Fibroblast of lung (primary cell): Measurements from ENCODE around the gene VWA8. TPM values are rescaled to one million over a fixed set of nuclear protein-coding genes. Genes with fewer than 3 reads are reported as not detected.

Experiments used
- DNase-seq, 2 donors: peaks; one replicate each; pipeline versions ENCODE4 v3.0.0 to v3.0.0-alpha.2; 2010; ENCODE audit warnings: low read depth in 2 of 2
- H2AFZ ChIP-seq: 2 replicates; pipeline ENCODE4 v1.5.1; 2012; ENCODE audit warnings: low read length, control low read depth, inconsistent platforms
- H3K27ac ChIP-seq: 2 replicates; pipeline ENCODE4 v1.5.1; 2011; ENCODE audit warnings: low read length, control low read depth; ENCODE audit not compliant: insufficient read depth
- H3K27me3 ChIP-seq: 2 replicates; pipeline ENCODE4 v1.5.1; 2011; ENCODE audit warnings: mild to moderate bottlenecking, low read length; ENCODE audit not compliant: control insufficient read depth, insufficient read depth
- H3K36me3 ChIP-seq: 2 replicates; pipeline ENCODE4 v1.5.1; 2011; ENCODE audit warnings: low read length; ENCODE audit not compliant: control insufficient read depth, insufficient read depth
- H3K4me1 ChIP-seq: 2 replicates; pipeline ENCODE4 v1.5.1; 2011; ENCODE audit warnings: low read length; ENCODE audit not compliant: control insufficient read depth, insufficient read depth; ENCODE audit errors: extremely low read depth
- H3K4me2 ChIP-seq: 2 replicates; pipeline ENCODE4 v1.5.1; 2011; ENCODE audit warnings: low read length, control low read depth; ENCODE audit not compliant: insufficient read depth; ENCODE audit errors: extremely low read depth
- H3K4me3 ChIP-seq, 4 experiments: fragments of 200-600 bp in 1 of 4; sonication (generic) in 1 of 4; replicated peaks in 1 of 4; 2 replicates each; pipeline ENCODE4 v1.5.1; 2011 to 2016; ENCODE audit warnings: low read length in 4 of 4, low read depth in 3 of 4, mild to moderate bottlenecking in 3 of 4, control low read depth in 2 of 4, inconsistent platforms in 1 of 4, mixed read lengths in 1 of 4; ENCODE audit not compliant: insufficient read depth in 1 of 4; ENCODE audit errors: control extremely low read depth in 1 of 4
- H3K79me2 ChIP-seq: 2 replicates; pipeline ENCODE4 v1.5.1; 2012; ENCODE audit warnings: mild to moderate bottlenecking, low read length, inconsistent platforms; ENCODE audit not compliant: control insufficient read depth, insufficient read depth
- H3K9ac ChIP-seq: 2 replicates; pipeline ENCODE4 v1.5.1; 2011; ENCODE audit warnings: mild to moderate bottlenecking, low read length, control low read depth; ENCODE audit not compliant: insufficient read depth
- H3K9me3 ChIP-seq: 2 replicates; pipeline ENCODE4 v1.5.1; 2012; ENCODE audit warnings: low read depth, low read length; ENCODE audit not compliant: control insufficient read depth, insufficient read depth
- H4K20me1 ChIP-seq: 2 replicates; pipeline ENCODE4 v1.5.1; 2011; ENCODE audit warnings: low read length; ENCODE audit not compliant: control insufficient read depth, insufficient read depth; ENCODE audit errors: extremely low read depth
- EZH2 ChIP-seq: IDR thresholded peaks from 2 replicates; pipeline ENCODE4 v1.5.1; 2012; ENCODE audit warnings: low read length, control low read depth, mild to moderate bottlenecking; ENCODE audit errors: missing control alignments
- polyA plus RNA-seq, 2 donors: library from polyadenylated mRNA; depleted of rRNA in 1 of 2; stranded (reverse) in 1 of 2; unstranded in 1 of 2; fragments of >200 nt; gene quantifications; 2 replicates each; pipeline ENCODE4 v1.2.1, GENCODE V29; 2011 to 2012; ENCODE audit warnings: missing spikeins in 1 of 2
- total RNA-seq: library from RNA; depleted of rRNA; stranded (reverse); fragments of >200 nt; gene quantifications from 2 replicates; pipeline ENCODE4 v1.2.1, GENCODE V29; 2014
- TF ChIP-seq, protein P1 (sequence below), 2 donors: IDR thresholded peaks in 1 of 2; conservative IDR thresholded peaks in 1 of 2; 1 replicate in 1 of 2; 2 replicates in 1 of 2; pipeline ENCODE4 v1.5.1; 2011 to 2012; ENCODE audit warnings: low read length in 2 of 2, control low read depth in 1 of 2, inconsistent platforms in 1 of 2, low read depth in 1 of 2, mild to moderate bottlenecking in 1 of 2

Gene VWA8
- total and polyA plus RNA-seq, 2 donors (not counting 1 experiment from before 2014, with no cell fraction given), result 12.6 to 29.9 TPM

DNA sequence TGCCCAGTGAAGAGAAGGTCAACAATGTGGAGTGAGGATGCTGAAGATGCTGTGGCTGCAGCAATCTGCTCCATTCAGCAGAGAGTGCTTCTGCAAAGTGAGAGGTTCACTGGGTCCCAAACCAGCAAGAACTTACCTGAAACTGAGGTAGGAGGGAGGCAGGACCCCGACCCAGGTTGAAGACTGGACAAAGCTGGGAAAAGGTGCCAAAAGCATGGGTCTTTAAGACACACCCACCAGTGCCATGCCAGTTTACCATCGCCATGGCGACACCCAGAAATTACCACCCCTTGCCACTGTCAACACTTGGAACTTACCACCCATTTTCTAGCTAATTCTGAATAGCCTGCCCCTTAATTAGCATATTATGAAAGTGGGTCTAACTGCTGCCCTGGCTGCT is 432.9 kb downstream of the VWA8 start:
- Histone ChIP-seq H4K20me1 (no peaks in the 10 kb centered on the region), H3K79me2 (no peaks in the 10 kb centered on the region), H3K4me3 (no peak overlapping the region), H3K36me3 (no peaks in the 10 kb centered on the region), H3K27me3 (no peaks in the 10 kb centered on the region), H3K4me1 (no peaks in the 10 kb centered on the region), H3K9me3 (no peaks in the 10 kb centered on the region), H3K27ac (no peak overlapping the region), H2AFZ (no peak overlapping the region), H3K4me2 (no peak overlapping the region), H3K9ac (no peak overlapping the region)
- TF ChIP-seq, protein P1, sequence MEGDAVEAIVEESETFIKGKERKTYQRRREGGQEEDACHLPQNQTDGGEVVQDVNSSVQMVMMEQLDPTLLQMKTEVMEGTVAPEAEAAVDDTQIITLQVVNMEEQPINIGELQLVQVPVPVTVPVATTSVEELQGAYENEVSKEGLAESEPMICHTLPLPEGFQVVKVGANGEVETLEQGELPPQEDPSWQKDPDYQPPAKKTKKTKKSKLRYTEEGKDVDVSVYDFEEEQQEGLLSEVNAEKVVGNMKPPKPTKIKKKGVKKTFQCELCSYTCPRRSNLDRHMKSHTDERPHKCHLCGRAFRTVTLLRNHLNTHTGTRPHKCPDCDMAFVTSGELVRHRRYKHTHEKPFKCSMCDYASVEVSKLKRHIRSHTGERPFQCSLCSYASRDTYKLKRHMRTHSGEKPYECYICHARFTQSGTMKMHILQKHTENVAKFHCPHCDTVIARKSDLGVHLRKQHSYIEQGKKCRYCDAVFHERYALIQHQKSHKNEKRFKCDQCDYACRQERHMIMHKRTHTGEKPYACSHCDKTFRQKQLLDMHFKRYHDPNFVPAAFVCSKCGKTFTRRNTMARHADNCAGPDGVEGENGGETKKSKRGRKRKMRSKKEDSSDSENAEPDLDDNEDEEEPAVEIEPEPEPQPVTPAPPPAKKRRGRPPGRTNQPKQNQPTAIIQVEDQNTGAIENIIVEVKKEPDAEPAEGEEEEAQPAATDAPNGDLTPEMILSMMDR (conservative IDR thresholded peaks at IDR 0.05 in 1 of 2, IDR thresholded peaks at IDR 0.05 in 1 of 2; ENCODE audit: low read depth in 1 of 2, low read length in 2 of 2), result no peak
- TF ChIP-seq EZH2, result no peak
- DNase-seq, result no peak

DNA sequence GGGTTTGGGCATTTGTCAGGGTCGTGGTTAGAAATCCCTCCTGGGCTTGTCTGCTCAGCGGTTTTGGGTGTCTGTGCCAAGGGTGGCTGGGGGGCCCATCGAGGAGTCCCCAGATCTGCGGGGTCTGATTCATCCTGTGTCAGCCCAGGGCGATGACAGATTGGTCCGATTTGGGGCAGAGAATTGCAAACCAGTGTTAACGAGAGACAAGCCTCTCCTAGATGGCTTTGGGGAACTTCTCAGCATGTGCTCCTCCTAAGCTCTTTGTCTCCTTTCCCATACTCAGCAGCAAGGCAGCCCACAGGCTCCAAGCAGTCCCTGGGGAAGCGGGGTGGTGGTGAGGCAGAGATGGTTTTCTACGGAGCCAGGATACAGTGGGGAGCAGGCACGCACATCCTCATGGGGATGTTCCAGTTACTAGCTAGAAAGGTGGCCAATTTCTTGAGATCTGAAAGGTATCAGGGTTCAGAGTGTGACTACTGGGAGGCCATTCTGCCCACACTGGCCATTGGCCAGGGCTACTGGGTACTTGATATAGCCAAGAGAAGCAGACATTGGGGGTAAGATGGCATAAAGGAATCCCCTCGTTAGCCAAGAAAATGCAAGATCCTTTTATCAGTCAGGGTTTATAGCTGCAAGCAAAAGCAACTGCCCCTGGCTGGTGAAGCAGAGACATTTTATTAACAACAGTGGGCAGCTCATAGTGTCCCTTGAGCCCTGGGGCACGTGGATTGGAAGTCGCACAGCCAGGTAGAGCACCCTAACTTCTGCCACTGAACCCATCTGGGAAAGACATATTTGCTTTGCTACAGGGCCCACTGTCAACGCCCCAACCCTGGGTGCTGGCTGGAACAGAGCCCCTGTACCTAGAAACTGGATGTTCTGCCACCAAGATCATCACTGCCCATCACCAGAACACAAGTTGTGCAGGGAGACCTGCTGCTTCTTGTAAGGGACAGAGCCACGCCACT is 440.0 kb downstream of the VWA8 start:
- H2AFZ ChIP-seq, result no peak overlapping the region
- no peak overlapping the region for H3K4me2 ChIP-seq
- H3K9ac ChIP-seq, result no peak overlapping the region
- no peaks in the 10 kb centered on the region for H3K79me2 ChIP-seq
- no peaks in the 10 kb centered on the region for H3K27me3 ChIP-seq
- no peaks in the 10 kb centered on the region for H4K20me1 ChIP-seq
- H3K9me3 ChIP-seq, result no peaks in the 10 kb centered on the region
- H3K4me1 ChIP-seq, result no peaks in the 10 kb centered on the region
- TF ChIP-seq, protein P1 (conservative IDR thresholded peaks at IDR 0.05 in 1 of 2, IDR thresholded peaks at IDR 0.05 in 1 of 2; ENCODE audit: low read depth in 1 of 2, low read length in 2 of 2), result no peak
- TF ChIP-seq EZH2, result no peak
- no peak overlapping the region for H3K4me3 ChIP-seq
- H3K36me3 ChIP-seq, result no peaks in the 10 kb centered on the region
- H3K27ac ChIP-seq, result no peak overlapping the region
- DNase-seq, result peak; percentile 19 to 23

DNA sequence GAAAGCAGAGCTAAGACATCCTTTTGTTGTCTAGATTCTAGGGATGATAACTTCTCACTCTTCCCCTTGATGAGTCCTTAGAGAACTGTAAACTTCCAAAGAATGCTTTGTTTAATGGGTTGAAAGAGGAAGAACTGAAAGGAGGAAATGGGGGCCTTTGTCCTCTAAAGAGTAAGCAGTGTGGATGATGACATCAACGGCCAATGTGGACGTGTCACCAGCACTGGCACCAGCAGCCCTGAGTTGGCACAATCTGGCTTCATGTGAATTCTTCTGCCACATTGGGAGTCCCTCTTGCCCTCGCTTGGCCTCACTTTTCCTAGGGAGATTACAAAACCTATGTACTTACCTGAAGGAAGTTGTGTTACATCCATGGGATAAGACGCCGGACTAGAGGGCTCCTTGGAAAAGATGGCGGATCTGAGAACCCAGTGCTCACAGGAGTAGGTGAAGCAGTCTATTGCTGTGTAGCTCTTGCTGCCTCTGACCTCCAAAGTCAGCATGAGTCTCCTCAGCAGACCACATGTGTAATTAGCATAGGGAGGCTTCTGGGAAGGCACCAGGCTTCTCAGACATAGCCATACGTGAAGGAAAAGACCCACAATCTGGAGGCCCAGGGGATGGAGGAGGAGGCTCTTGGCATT is 440.8 kb downstream of the VWA8 start:
- Histone ChIP-seq H3K27me3 (no peaks in the 10 kb centered on the region), H3K36me3 (no peaks in the 10 kb centered on the region), H3K9ac (no peak overlapping the region), H3K79me2 (no peaks in the 10 kb centered on the region), H3K4me1 (no peaks in the 10 kb centered on the region), H4K20me1 (no peaks in the 10 kb centered on the region), H3K9me3 (no peaks in the 10 kb centered on the region), H3K27ac (no peak overlapping the region), H3K4me2 (no peak overlapping the region), H2AFZ (no peak overlapping the region), H3K4me3 (no peak overlapping the region)
- TF ChIP-seq, protein P1 (conservative IDR thresholded peaks at IDR 0.05 in 1 of 2, IDR thresholded peaks at IDR 0.05 in 1 of 2; ENCODE audit: low read depth in 1 of 2, low read length in 2 of 2), result no peak
- no peak for TF ChIP-seq EZH2
- DNase-seq, result no peak
